HG03571 (cell line): Measurements from ENCODE around the gene PPP2R5E.

Source experiments
- ATAC-seq: cut with Tn5 transposase; IDR thresholded peaks from one replicate; pipeline ENCODE4 v1.9.1; 2021; ENCODE audit not compliant: unreplicated experiment

The PPP2R5E gene

DNA sequence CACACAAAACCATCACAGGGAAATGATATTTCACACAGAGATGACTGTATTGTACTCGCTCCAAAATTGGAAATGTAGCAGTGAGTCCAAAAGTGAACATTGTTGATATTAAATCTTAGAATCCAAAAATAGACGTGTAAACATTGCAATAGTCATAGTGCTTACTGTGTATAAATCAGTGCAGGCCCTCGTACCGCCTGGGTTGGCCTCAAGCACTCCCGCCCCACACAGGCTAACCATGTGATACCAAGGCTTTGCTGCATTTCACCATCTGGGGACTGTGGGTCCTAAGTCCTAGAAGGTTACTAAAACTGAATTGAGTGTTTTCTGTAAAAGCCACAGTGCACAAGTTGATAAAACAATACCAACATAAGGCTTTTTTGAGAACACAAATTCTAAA lies 107.3 kb downstream of the PPP2R5E start:
- no peak for ATAC-seq

- ATAC-seq = no peak
These were observed 108.0 kb downstream of the PPP2R5E start for GRCh38 chr14:63435204-63435603.

DNA sequence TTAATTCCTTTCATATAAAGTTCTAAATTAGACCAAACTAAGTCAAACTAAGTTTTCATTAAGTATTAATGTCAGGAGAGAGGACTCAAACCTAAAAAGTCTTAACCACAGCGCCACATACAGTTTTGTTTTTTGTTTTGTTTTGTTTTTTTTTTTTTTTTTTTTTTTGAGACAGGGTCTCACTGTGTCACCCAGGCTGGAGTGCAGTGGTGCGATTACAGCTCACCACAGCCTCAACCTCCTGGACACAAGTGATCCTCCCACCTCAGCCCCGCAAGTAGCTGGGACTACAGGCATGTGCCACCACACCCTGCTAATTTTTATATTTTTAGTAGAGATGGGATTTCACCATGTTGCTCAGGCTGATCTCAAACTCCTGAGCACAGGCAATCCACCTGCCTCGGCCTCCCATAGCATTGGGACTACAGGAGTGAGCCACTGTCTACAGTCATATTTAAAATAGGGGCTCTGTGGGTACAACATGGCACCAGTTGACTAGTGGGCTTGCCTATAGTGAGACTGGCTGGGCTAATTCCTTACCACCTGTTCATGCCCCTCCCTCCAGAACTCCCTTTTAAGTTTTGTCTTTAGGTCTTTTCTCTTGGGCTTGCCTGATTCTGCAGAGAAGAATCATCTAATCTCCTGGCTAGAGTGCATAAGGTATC lies 110.2 kb downstream of the PPP2R5E start:
- ATAC-seq = no peak

- ATAC-seq = no peak
These were observed 110.9 kb downstream of the PPP2R5E start for GRCh38 chr14:63432228-63432627.

DNA sequence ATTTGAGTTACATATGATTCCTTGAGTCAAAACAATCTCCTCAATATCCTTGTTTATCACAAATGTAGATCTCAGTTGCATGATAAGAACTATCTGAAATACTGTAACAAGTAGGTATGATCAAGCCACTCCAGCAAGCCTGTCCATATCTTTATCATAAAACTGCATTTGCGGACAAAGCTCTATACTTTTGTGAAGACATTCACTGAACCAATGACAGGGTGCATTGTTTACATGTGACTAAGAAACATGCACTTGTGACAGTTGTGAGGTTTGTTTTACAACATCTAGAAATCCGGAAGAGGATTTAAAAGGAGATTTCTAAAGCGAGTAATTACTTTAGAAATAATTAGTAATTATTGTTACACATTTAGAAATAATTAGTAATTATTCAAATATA lies 111.7 kb downstream of the PPP2R5E start:
- no peak for ATAC-seq

GRCh38 chr14:63428486-63428885 lies 114.7 kb downstream of the PPP2R5E start:
- ATAC-seq = no peak

DNA sequence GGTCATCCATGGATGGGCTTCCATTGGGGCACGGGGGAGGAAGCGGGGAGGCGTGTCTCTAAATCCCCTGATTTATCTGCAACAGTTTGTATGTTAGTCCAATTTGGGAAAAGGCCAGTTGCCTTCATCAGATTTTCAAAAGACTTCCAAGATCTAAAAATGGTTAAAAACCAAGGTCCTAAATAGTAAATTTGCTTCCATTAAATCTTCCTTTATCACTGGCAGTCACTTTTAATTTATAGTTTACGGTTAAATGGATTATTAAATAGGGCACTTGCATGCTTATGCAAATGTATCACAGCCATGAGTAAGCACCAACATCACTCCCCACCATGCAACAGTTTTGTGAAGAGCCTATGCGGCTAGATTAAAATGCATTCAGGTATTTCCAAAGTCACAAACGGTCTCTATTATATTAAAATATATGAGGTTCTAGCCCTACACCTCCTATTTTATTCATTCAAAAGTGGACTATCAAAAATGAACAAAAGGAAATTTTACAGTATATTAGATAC lies 116.3 kb downstream of the PPP2R5E start:
- no peak for ATAC-seq

GRCh38 chr14:63423889-63424288 lies 119.3 kb downstream of the PPP2R5E start:
- no peak for ATAC-seq

- no peak for ATAC-seq
These were observed 119.8 kb downstream of the PPP2R5E start for GRCh38 chr14:63423381-63423780.

DNA sequence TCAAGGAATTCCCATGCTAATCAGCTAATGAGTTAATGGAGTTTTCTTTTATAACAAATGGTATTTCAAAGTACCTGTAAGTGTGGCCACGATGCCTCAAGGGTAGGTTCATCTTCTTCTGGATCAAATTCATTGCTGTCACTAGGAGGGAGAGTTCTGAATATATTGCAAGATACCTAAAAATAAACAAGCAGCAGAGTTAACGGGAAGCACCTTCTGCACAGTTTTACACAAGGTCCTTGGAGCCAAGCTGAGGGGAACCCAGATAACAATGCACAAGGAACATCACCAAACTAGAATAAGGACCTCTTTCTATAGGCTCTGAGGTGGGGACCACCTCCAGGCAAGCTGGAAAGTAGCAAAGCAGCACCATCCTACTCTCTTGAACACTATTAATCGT lies 121.3 kb downstream of the PPP2R5E start:
- ATAC-seq = no peak

- no peak for ATAC-seq
These were observed 122.0 kb downstream of the PPP2R5E start for GRCh38 chr14:63421226-63421625.

DNA sequence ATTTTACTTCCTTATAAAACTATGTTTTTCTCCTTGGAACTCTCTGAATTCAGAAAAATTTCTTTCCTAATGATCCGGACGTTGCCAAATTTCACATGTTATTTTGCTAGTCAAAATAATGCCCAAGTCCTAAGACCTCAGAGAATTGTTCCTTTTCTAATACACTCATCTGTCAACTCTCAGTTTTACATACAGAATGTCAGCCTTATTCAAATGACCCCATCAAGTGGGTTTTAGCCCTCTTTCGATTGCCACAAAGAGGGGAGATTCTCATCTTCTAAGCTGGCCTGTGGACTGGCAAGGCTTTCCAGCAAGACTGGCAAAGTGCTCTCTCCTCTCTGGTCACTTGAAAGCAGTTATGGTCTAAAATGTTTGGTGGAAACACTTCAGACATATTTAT lies 125.2 kb downstream of the PPP2R5E start:
- no peak for ATAC-seq

DNA sequence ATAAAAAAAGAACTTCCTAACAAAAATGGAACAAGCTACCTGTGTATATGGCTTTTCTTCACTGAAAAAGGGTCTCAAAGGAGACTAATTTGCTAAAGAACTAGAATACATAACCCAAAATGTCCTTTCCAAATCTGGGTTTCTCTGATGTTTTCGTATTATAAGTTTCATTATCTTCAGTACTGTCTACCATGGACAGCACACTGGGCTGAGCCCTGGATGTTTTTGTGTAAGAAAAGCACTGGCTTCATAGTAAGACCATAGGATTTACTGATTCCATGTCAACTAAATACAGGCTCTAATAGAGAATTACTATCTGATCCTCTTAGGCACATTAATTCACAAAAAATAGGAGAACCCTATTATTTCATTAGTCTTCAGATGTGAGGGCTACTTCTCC lies 130.2 kb downstream of the PPP2R5E start:
- ATAC-seq = no peak

DNA sequence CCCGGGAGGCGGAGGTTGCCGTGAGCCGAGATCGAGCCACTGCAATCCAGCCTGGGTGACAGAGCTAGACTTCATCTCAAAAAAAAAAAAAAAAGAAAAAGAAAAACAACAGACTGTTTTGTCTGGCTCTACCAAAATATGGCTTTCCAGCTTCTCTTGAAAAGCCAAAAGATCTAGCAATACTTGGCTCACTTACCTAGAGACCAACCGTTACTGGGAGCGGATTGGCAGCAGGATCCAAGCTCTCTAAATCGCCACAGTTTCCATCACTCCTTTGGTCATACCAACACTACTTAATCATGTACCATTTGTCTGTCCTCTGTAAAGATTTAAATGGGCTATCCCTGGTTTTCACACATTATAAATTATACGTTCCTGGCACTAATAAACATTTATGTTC lies 136.8 kb downstream of the PPP2R5E start:
- no peak for ATAC-seq

DNA sequence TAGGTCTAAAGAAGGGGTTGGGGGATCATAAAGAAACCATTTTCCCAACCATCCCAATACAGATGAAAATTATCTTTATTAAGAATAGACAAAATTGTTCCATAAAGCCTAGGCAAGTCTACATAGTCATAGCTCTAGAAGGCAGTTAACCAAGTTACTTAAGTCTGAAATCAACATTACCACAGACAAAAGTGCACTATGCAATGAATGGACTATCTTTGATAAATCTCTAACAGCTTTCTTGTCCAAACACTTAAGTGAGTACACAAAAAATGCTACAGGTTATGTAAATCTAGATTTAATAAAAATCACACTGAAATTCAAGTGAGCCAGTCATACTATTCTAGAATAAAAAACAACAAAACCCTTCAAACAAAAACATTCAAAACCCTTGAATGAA lies 137.5 kb downstream of the PPP2R5E start:
- no peak for ATAC-seq

GRCh38 chr14:63404906-63405305 lies 138.3 kb downstream of the PPP2R5E start:
- no peak for ATAC-seq

GRCh38 chr14:63401646-63402045 lies 141.5 kb downstream of the PPP2R5E start:
- no peak for ATAC-seq

GRCh38 chr14:63398952-63399351 lies 144.2 kb downstream of the PPP2R5E start:
- no peak for ATAC-seq

GRCh38 chr14:63394841-63395240 lies 148.3 kb downstream of the PPP2R5E start:
- ATAC-seq = no peak

DNA sequence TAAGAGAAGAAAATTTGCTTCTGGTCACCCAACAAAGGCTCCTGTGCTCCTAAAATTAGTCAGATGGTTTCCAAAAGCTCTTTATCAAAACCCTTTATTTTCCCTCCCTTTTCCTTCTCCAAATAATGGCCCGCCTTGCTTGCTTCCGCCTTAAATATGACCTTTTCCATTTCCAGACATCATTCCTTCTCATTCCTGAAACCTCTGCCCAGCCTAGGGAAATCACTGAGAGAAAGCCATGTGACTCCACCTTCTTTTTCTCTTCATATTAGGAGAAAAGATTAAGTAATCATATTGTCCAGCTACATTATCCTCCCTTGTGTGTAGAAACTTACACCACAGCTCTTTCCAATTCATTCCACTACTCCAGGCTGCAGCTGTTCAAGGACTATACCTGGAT lies 148.7 kb downstream of the PPP2R5E start:
- no peak for ATAC-seq

DNA sequence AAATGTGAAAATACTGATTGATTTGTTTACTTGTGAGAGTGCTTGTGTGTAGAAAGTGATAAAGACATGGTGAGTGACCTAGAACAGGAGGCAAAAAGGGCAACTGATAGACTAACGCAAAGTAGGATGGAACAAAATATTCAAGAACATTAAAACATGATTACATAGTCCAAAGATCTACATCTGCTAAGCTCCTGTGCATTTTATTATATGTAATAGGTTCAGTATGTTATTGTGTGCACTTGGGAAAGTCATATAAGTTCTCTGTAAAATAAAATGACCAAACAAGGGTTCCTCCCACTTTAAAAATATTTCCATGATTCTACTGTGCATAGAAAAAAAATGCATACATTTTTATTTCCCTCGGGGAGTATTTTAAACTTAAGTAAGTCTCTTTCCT lies 150.2 kb downstream of the PPP2R5E start:
- no peak for ATAC-seq

GRCh38 chr14:63392236-63392635 lies 150.9 kb downstream of the PPP2R5E start:
- no peak for ATAC-seq

DNA sequence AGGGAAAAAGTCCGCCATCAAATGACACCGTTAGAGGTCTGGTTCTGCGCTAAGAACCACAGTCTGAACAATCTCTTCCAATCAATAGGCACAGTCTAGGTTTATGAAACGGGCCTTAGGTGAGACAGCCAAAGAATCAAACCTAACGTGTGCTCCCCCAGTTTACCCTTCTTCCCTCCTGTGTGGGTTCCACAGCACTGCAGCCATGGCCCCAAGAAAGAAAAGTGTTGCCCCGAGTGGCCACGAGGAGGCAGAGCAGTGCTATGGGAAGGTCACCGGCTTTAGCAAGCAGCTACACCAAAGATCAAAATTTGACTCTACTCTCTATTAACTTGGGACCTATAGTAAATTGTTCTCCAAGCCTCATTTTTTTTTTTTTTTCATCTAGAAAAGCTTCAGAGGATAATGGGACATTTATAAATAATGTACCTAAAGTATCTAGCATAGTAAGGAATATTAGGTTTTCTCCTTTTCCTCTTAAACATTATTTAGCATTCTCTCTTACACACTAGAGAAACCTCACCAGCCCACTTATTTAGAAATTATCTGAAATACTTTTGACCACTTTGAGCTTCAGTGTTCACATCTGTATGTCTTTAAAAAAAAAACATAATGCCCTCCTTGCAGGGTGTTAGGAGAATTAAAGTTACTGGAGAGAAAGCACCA lies 154.3 kb downstream of the PPP2R5E start:
- ATAC-seq = no peak
